ENCODE results near the gene PKD1.
A peak's percentile ranks its signal among the peaks of the same experiment; 100 is the strongest.

Gene PKD1

GRCh38 chr16:2170080-2170479 is 34.4 kb upstream of the PKD1 start:
- Histone ChIP-seq H3K27me3 (ENCODE audit: insufficient read depth, insufficient read length) (no peaks in the 10 kb centered on the region), H3K9me3 (ENCODE audit: insufficient read depth, low read length) (no peaks in the 10 kb centered on the region), H3K9ac (ENCODE audit: insufficient read length, low read depth) (no peak overlapping the region), H3K36me3 (ENCODE audit: insufficient read depth, insufficient read length, low read length) (peaks cover 94% of the 10 kb centered on the region), H3K4me3 (ENCODE audit: insufficient read length, low read depth) (no peak overlapping the region), H3K4me1 (ENCODE audit: insufficient read depth, insufficient read length) (peaks cover 13% of the 10 kb centered on the region)
- DNase-seq (ENCODE audit: low read depth, low spot score), result no peak
- TF ChIP-seq YY1 (IDR thresholded peaks at IDR 0.05; ENCODE audit: insufficient read depth, insufficient read length), result no peak
- no peak for TF ChIP-seq ZNF274 (IDR thresholded peaks at IDR 0.05; ENCODE audit: low read depth, low read length)
- no peak for TF ChIP-seq SUZ12 (IDR thresholded peaks at IDR 0.05; ENCODE audit: extremely low read depth, insufficient read depth, insufficient read length)

- Histone ChIP-seq H3K4me3 (ENCODE audit: insufficient read length, low read depth) (no peak overlapping the region), H3K9me3 (ENCODE audit: insufficient read depth, low read length) (no peaks in the 10 kb centered on the region; the same call in 1 of the 2 replicates), H3K9ac (ENCODE audit: insufficient read length, low read depth) (no peak overlapping the region), H3K4me1 (ENCODE audit: insufficient read depth, insufficient read length) (peaks cover 25% of the 10 kb centered on the region), H3K27me3 (ENCODE audit: insufficient read depth, insufficient read length) (no peaks in the 10 kb centered on the region), H3K36me3 (ENCODE audit: insufficient read depth, insufficient read length, low read length) (peaks cover 86% of the 10 kb centered on the region)
- DNase-seq (ENCODE audit: low read depth, low spot score), result no peak
- TF ChIP-seq ZNF274 (IDR thresholded peaks at IDR 0.05; ENCODE audit: low read depth, low read length) (no peak), YY1 (IDR thresholded peaks at IDR 0.05; ENCODE audit: insufficient read depth, insufficient read length) (no peak), SUZ12 (IDR thresholded peaks at IDR 0.05; ENCODE audit: extremely low read depth, insufficient read depth, insufficient read length) (no peak)
Observed at GRCh38 chr16:2167068-2167638, 31.5 kb upstream of the PKD1 start.

DNA sequence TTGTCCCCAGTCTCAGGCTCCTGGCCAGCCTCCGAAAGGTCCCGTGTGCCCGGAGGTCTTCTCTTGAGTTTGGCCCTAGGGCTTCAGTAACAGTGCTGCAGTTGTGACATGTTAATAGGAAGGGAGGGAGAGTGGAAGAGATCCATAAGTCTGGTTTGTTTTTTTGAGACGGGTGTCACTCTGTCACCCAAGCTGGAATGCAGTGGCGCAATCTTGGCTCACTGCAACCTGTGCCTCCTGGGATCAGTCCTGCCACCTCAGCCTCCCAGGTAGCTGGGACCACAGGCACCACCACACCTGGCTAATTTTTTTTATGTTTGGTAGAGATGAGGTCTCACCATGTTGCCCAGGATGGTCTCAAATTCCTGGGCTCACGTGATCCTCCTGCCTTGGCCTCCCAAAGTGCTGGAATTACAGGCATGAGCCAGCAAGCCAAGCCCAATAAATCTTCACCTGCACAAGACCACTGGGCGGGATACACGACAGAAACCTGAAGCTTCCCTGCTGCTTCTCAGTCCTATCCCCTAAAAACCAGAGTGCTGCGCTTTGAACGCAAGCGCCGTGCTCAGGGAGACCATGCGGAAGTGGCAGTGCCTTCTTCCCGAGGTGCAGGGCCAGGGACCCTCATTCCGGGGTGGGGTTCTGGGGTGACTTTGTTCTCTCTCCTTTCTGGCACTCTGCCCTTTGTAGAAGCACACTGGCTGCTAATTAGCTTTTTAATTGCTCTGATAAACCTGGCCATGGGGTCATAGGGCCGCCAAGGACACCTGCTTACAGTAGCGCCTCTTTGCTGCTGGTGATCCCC is 30.8 kb upstream of the PKD1 start:
- TF ChIP-seq SUZ12 (IDR thresholded peaks at IDR 0.05; ENCODE audit: extremely low read depth, insufficient read depth, insufficient read length) (no peak), ZNF274 (IDR thresholded peaks at IDR 0.05; ENCODE audit: low read depth, low read length) (no peak), YY1 (IDR thresholded peaks at IDR 0.05; ENCODE audit: insufficient read depth, insufficient read length) (no peak)
- H3K36me3 ChIP-seq (ENCODE audit: insufficient read depth, insufficient read length, low read length), result peaks cover 86% of the 10 kb centered on the region
- H3K27me3 ChIP-seq (ENCODE audit: insufficient read depth, insufficient read length), result no peaks in the 10 kb centered on the region
- no peaks in the 10 kb centered on the region; the same call in 1 of the 2 replicates for H3K9me3 ChIP-seq (ENCODE audit: insufficient read depth, low read length)
- no peak overlapping the region for H3K9ac ChIP-seq (ENCODE audit: insufficient read length, low read depth)
- H3K4me3 ChIP-seq (ENCODE audit: insufficient read length, low read depth), result no peak overlapping the region
- DNase-seq (ENCODE audit: low read depth, low spot score), result no peak
- peaks cover 32% of the 10 kb centered on the region for H3K4me1 ChIP-seq (ENCODE audit: insufficient read depth, insufficient read length)

DNA sequence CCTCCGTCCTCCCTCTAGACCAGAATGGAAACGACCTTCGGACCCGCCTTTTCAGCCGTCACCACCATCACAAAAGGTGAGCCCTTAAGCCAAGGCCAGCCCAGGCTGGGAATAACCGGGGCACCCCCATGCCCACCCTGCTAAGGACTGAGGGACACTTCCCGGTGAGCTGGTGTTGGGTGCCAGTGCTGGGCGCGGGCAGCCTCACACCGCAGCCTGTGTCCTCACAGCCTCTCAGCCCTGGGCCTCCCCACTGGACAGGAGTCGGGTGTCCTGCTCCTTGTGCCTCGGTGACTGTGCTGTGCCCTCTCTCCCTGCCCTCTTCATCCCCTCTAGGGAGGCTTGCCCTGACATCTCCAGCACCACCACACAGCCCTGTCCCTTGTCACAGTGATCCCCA is 30.2 kb upstream of the PKD1 start:
- peaks cover 36% of the 10 kb centered on the region for H3K4me1 ChIP-seq (ENCODE audit: insufficient read depth, insufficient read length)
- H3K9ac ChIP-seq (ENCODE audit: insufficient read length, low read depth), result no peak overlapping the region
- TF ChIP-seq YY1 (IDR thresholded peaks at IDR 0.05; ENCODE audit: insufficient read depth, insufficient read length) (no peak), ZNF274 (IDR thresholded peaks at IDR 0.05; ENCODE audit: low read depth, low read length) (no peak), SUZ12 (IDR thresholded peaks at IDR 0.05; ENCODE audit: extremely low read depth, insufficient read depth, insufficient read length) (no peak)
- no peak for DNase-seq (ENCODE audit: low read depth, low spot score)
- H3K4me3 ChIP-seq (ENCODE audit: insufficient read length, low read depth), result no peak overlapping the region
- no peaks in the 10 kb centered on the region for H3K27me3 ChIP-seq (ENCODE audit: insufficient read depth, insufficient read length)
- no peaks in the 10 kb centered on the region; the same call in 1 of the 2 replicates for H3K9me3 ChIP-seq (ENCODE audit: insufficient read depth, low read length)
- H3K36me3 ChIP-seq (ENCODE audit: insufficient read depth, insufficient read length, low read length), result peaks cover 81% of the 10 kb centered on the region

- Histone ChIP-seq H3K27me3 (ENCODE audit: insufficient read depth, insufficient read length) (no peaks in the 10 kb centered on the region), H3K4me1 (ENCODE audit: insufficient read depth, insufficient read length) (peaks cover 51% of the 10 kb centered on the region), H3K36me3 (ENCODE audit: insufficient read depth, insufficient read length, low read length) (peaks cover 66% of the 10 kb centered on the region), H3K4me3 (ENCODE audit: insufficient read length, low read depth) (no peak overlapping the region), H3K9ac (ENCODE audit: insufficient read length, low read depth) (peak overlapping the region; percentile 51), H3K9me3 (ENCODE audit: insufficient read depth, low read length) (no peaks in the 10 kb centered on the region; the same call in 1 of the 2 replicates)
- DNase-seq (ENCODE audit: low read depth, low spot score), result no peak
- TF ChIP-seq YY1 (IDR thresholded peaks at IDR 0.05; ENCODE audit: insufficient read depth, insufficient read length) (no peak), ZNF274 (IDR thresholded peaks at IDR 0.05; ENCODE audit: low read depth, low read length) (no peak), SUZ12 (IDR thresholded peaks at IDR 0.05; ENCODE audit: extremely low read depth, insufficient read depth, insufficient read length) (no peak)
Observed at GRCh38 chr16:2163211-2163881, 27.6 kb upstream of the PKD1 start.

DNA sequence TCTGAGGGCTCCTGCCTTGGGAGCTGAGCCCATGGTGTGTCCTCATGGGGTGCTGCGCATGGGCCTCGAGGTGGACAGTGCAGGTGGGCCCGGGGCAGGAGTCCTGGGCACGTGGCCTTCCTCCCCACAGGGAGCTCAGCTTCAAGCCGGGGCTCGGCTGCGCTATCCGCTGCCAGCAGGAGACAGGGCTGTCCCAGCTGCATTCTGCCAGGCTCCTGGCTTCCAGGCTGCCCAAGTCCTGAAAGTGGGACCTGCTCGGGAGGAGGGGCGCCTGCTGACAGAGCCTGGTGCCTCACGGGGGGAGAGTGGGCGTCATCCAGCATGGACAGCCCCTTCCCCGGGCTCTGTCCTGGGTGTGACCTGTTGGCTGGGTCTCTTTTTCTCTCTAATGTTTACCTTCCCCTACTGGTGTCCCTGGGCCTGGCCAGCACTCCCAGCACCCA is 27.0 kb upstream of the PKD1 start:
- Histone ChIP-seq H3K27me3 (ENCODE audit: insufficient read depth, insufficient read length) (no peaks in the 10 kb centered on the region), H3K4me3 (ENCODE audit: insufficient read length, low read depth) (no peak overlapping the region), H3K36me3 (ENCODE audit: insufficient read depth, insufficient read length, low read length) (peaks cover 66% of the 10 kb centered on the region), H3K9me3 (ENCODE audit: insufficient read depth, low read length) (no peaks in the 10 kb centered on the region; the same call in 1 of the 2 replicates), H3K9ac (ENCODE audit: insufficient read length, low read depth) (peak overlapping the region; percentile 51), H3K4me1 (ENCODE audit: insufficient read depth, insufficient read length) (peaks cover 53% of the 10 kb centered on the region)
- DNase-seq (ENCODE audit: low read depth, low spot score), result no peak
- TF ChIP-seq YY1 (IDR thresholded peaks at IDR 0.05; ENCODE audit: insufficient read depth, insufficient read length) (no peak), SUZ12 (IDR thresholded peaks at IDR 0.05; ENCODE audit: extremely low read depth, insufficient read depth, insufficient read length) (no peak), ZNF274 (IDR thresholded peaks at IDR 0.05; ENCODE audit: low read depth, low read length) (no peak)

DNA sequence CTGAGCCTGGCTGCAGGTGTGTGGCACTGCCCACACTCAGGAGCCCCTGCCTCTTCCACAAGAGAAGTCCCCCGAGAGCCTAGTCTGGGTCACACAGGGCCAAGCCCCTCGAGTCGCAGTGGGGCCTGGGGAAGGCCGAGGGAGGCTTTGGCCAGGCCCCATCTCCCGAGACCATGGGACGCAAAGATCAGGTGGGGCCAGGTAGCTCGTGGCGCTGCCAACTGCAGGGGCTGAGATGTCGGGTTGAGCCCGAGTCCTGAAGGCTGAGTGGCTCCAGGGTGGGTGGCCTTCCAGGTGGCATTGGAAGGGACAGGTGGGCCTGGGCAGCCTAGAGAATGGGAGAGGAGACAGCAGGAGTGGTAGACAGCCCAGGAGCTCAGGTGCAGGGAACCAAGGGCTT is 26.2 kb upstream of the PKD1 start:
- H3K4me3 ChIP-seq (ENCODE audit: insufficient read length, low read depth), result no peak overlapping the region
- peak overlapping the region; percentile 64 for H3K9ac ChIP-seq (ENCODE audit: insufficient read length, low read depth)
- no peak for DNase-seq (ENCODE audit: low read depth, low spot score)
- no peaks in the 10 kb centered on the region for H3K27me3 ChIP-seq (ENCODE audit: insufficient read depth, insufficient read length)
- peaks cover 61% of the 10 kb centered on the region for H3K4me1 ChIP-seq (ENCODE audit: insufficient read depth, insufficient read length)
- no peak for TF ChIP-seq ZNF274 (IDR thresholded peaks at IDR 0.05; ENCODE audit: low read depth, low read length)
- TF ChIP-seq YY1 (IDR thresholded peaks at IDR 0.05; ENCODE audit: insufficient read depth, insufficient read length), result no peak
- no peaks in the 10 kb centered on the region; the same call in 1 of the 2 replicates for H3K9me3 ChIP-seq (ENCODE audit: insufficient read depth, low read length)
- H3K36me3 ChIP-seq (ENCODE audit: insufficient read depth, insufficient read length, low read length), result peaks cover 66% of the 10 kb centered on the region
